SIG-M5 (cell line): ENCODE results near the gene ZNF853.
"Not testable (repeated sequence)": the region's sequence is repeated elsewhere in the genome, so short reads cannot be mapped to it uniquely, and the experiment has no call there.

ENCODE experiments used
- DNase-seq: peaks from one replicate; lab custom pipeline; 2025; lab: John Stamatoyannopoulos, UW

The ZNF853 gene

GRCh38 chr7:6652446-6653011 lies 37.1 kb downstream of the ZNF853 start:
- no peak for DNase-seq

GRCh38 chr7:6653071-6654003 lies 37.9 kb downstream of the ZNF853 start:
- DNase-seq = no peak

- no peak for DNase-seq
Measured at GRCh38 chr7:6654113-6654841, 38.9 kb downstream of the ZNF853 start.

DNA sequence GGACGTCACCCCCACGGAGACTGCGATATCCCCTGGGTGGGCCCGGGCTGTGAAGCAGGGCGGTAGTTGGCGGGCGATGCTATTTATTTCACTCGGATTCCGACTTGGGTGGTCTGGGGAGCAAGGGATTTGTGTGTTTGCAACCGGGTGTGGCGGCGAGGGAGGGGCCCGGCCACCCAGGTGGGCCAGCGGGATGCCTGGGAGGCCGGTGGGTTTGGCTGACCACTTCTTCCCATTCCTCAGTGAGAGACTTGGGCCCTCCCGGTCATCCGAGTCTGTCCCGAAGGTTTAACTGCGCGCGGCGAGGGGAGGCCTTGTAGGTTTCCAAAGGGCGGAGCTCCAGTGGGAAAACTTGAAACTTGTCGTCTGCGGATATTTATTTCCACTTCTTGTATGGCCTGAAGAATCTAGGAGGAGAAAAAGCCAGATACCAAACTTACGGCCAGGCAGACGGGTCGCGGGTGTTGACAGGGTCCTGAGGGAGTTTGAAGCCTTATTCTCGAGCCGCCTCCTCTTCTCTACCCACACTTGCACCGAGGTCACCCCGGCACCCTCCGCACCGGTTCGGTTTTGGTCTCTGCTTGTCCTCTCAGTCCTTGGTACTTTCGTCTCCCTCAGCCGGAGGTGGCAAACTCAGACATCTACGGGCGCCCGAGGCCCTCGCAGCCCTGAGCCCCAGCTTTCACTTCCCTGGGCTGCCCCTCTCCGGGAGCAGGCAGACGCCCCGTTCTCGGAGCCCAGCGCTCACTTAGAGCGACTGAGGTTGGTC lies 39.6 kb downstream of the ZNF853 start:
- no peak for DNase-seq

DNA sequence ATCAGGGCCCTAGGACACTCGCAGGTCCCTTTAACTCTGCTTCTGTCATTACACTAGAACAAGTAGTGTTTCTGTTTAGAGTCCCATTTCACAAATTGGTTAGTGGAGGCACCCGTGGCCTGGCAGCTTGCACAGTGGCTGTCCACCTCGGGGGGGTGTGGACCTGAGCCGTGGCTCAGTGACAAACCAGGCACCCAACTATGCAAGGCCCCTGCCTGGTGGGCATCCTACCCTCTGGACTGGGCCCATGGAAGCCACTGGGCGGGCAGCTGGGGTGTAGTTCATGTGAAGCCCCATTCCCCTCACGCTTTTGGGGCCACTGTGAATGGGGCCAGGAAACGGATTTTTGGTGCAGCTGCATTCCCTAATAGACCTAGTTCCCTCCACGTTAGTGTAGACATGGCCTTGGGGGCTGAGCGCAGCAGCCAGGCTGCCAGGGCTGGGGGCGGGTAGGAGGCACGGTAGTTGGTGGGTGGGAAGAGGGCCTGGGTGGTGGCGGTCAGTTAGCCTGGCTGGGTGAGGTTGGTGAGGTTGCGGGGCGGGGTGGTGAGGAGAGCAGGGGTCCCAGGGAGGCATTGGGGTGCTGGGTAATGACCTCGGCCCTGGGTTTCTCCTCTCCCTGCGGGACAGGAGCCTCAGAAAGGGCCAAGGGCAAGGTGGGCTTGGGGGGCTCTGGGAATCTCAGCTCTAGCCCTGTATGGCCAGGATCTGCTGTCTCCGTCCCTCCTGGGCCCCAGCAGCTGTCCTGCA lies 40.4 kb downstream of the ZNF853 start:
- DNase-seq = no peak

DNA sequence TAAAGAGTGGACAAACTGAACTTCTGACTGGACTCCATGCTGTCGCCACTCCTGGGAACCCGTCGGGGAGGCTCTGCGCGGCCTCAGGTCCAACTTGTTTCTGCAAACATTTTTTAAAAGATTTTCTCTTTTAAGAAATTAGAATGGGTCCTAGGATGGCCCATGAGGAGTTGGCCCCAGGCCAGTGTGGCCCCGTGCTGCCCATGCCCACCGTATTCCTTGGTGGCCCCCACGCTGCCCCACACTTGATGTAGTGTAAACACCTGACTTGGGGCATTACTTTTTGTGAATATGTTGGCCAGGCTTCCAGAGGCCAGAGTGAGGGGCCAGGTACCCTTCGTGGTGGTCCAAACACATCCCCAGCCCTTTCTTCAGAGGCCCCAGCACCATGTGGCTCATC lies 41.0 kb downstream of the ZNF853 start:
- DNase-seq = no peak

DNA sequence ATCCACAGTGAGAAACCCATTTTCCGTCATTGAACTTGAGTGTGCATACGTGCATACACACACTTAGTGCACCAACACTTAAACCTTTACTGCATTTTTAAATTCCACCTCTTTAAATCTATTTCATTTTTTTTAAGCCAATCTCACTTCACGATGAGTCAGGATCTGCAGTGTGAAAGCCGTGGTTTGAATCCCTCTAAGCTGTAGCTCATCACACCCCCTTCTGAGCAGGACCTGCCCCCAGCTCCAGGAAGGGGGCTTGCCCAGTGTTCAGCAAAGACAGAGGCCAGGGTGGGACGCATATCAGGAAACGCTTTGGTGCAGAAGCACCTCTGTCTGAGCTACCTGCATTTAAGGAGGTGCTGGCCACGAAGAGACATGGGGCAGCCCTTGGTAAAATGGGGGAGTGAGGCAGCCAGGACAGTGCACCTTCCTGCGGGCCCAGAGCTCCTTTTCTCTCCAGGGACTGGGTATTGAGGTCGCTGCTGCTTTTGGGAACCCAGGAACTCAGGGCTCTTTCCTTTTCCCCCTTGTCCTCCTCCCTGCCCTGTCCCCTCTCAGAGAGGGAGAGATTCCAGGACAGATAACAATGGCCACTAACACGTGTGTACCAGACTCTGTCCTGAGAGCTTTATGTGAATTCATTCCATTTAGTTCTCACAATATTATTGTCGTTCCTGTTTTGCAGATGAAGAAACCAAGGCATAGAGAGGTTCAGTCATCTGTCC lies 43.4 kb downstream of the ZNF853 start:
- no peak for DNase-seq

GRCh38 chr7:6670851-6671250 lies 55.4 kb downstream of the ZNF853 start:
- not testable (repeated sequence) for DNase-seq
